ENCODE measurements around the gene GPC6. TPM values are rescaled to one million over a fixed set of nuclear protein-coding genes. Genes with fewer than 3 reads are reported as not detected.

Gene GPC6
- polyA plus RNA-seq, 1 donor from 2014 or later, result 9.0 TPM

DNA sequence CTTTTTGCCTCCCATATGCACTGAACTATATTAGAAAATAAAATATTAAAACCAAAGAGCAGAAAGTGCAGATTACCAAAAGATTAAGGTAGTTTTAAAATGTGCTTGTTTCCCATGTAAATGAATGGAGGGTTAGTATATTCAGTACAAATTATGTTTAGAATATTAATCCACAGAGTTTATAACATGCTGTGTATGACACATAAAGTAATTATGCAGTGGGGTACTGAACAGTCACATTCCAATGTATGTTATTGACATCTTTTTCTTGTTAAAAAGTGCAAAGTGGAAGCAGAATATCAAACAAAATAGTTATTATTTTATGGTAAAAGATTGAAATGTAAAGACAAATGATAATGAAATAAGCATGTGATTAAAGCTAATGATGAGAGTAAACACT lies 79.3 kb downstream of the GPC6 start:
- Histone ChIP-seq H3K9ac (ENCODE audit: low read length) (no peak overlapping the region), H2AFZ (ENCODE audit: low read depth, low read length) (no peak overlapping the region), H3K4me2 (ENCODE audit: low read length) (no peak overlapping the region), H3K36me3 (ENCODE audit: insufficient read depth, low read length) (no peaks in the 10 kb centered on the region), H3K27me3 (ENCODE audit: insufficient read depth, low read depth, low read length) (no peaks in the 10 kb centered on the region), H3F3A (ENCODE audit: insufficient read depth, low read length, poor library complexity, severe bottlenecking) (peaks cover 8% of the 10 kb centered on the region), H3K9me3 (ENCODE audit: low read length) (no peaks in the 10 kb centered on the region), H3K9me2 (ENCODE audit: insufficient read depth, low read length) (no peaks in the 10 kb centered on the region), H3K27ac (ENCODE audit: low read length) (no peak overlapping the region), H3K79me2 (replicated peaks; ENCODE audit: insufficient read depth, low read length) (peaks cover 17% of the 10 kb centered on the region), H3K4me3 (ENCODE audit: low read length) (no peak overlapping the region), H4K20me1 (ENCODE audit: insufficient read depth) (no peaks in the 10 kb centered on the region)
- no peak for TF ChIP-seq RAD21 (conservative IDR thresholded peaks at IDR 0.05)
- TF ChIP-seq MXI1 (conservative IDR thresholded peaks at IDR 0.05; ENCODE audit: poor library complexity, severe bottlenecking), result no peak
- no peak for TF ChIP-seq CTCF (IDR thresholded peaks at IDR 0.05; ENCODE audit: poor library complexity, severe bottlenecking)

DNA sequence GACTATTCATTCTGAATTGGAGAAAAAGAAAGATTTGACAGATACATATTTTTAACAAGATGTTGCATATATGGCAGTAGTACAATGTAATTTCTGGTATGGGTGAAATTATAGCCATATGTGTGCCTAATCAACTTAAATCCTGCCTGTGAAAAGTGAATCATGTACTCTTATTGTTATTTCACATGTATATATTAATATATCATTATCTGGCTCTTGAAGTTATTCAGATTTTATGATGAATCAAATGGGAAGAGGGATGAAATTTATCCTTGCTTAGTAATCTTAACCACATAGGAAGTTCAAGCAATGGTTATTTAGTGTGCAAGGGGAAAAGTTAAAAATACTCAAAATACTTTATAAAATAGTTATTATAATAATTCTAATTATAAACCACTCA lies 80.5 kb downstream of the GPC6 start:
- Histone ChIP-seq H3K9ac (ENCODE audit: low read length) (no peak overlapping the region), H3K4me2 (ENCODE audit: low read length) (no peak overlapping the region), H2AFZ (ENCODE audit: low read depth, low read length) (no peak overlapping the region), H4K20me1 (ENCODE audit: insufficient read depth) (no peaks in the 10 kb centered on the region), H3K9me2 (ENCODE audit: insufficient read depth, low read length) (no peaks in the 10 kb centered on the region), H3K27ac (ENCODE audit: low read length) (no peak overlapping the region), H3K9me3 (ENCODE audit: low read length) (no peaks in the 10 kb centered on the region), H3K36me3 (ENCODE audit: insufficient read depth, low read length) (no peaks in the 10 kb centered on the region), H3F3A (ENCODE audit: insufficient read depth, low read length, poor library complexity, severe bottlenecking) (peaks cover 8% of the 10 kb centered on the region), H3K79me2 (replicated peaks; ENCODE audit: insufficient read depth, low read length) (peaks cover 17% of the 10 kb centered on the region), H3K4me3 (ENCODE audit: low read length) (no peak overlapping the region), H3K27me3 (ENCODE audit: insufficient read depth, low read depth, low read length) (no peaks in the 10 kb centered on the region)
- TF ChIP-seq TAF1 (IDR thresholded peaks at IDR 0.05; ENCODE audit: low read depth) (no peak), MXI1 (conservative IDR thresholded peaks at IDR 0.05; ENCODE audit: poor library complexity, severe bottlenecking) (no peak), RAD21 (conservative IDR thresholded peaks at IDR 0.05) (no peak), POLR2AphosphoS5 (IDR thresholded peaks at IDR 0.05) (no peak), EP300 (conservative IDR thresholded peaks at IDR 0.05; ENCODE audit: poor library complexity, severe bottlenecking) (no peak), SMC3 (conservative IDR thresholded peaks at IDR 0.05; ENCODE audit: poor library complexity) (no peak), EZH2 (IDR thresholded peaks at IDR 0.05; ENCODE audit: borderline replicate concordance, insufficient read depth, low read length, poor library complexity, severe bottlenecking) (no peak), REST (IDR thresholded peaks at IDR 0.05; ENCODE audit: borderline replicate concordance) (no peak), CTCF (IDR thresholded peaks at IDR 0.05; ENCODE audit: poor library complexity, severe bottlenecking) (no peak)

All from neural cell (in vitro differentiated cells).